ENCODE data around the gene APBA3. TPM values are rescaled to one million over a fixed set of nuclear protein-coding genes. Genes with fewer than 3 reads are reported as not detected.
"Not testable (repeated sequence)": the region's sequence is repeated elsewhere in the genome, so short reads cannot be mapped to it uniquely, and the experiment has no call there.

Gene APBA3
- total RNA-seq, 2 donors from 2014 or later: 20.0 to 35.6 TPM

DNA sequence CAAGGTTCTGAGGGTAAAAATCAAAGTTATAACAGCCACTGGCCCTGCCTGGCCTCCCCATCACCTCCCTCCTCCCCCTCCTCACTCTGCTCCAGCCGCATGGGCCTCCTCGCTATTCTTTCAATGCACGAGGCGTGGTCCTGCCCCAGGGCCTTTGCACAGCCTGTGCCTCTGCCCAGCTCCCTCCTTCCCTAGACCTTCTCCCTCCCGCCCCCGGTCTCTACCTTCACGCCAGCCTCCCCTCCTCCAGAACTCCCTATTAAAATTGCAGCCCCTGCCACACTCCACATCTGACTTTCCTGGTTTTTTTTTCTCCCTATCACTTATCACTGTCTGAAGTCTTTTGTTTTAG lies 7.2 kb upstream of the APBA3 start:
- 88 to 96% methylated on average over 7 of the region's 7 CpGs for WGBS, 2 donors
- DNase-seq: no peak
- TF ChIP-seq, protein P1, sequence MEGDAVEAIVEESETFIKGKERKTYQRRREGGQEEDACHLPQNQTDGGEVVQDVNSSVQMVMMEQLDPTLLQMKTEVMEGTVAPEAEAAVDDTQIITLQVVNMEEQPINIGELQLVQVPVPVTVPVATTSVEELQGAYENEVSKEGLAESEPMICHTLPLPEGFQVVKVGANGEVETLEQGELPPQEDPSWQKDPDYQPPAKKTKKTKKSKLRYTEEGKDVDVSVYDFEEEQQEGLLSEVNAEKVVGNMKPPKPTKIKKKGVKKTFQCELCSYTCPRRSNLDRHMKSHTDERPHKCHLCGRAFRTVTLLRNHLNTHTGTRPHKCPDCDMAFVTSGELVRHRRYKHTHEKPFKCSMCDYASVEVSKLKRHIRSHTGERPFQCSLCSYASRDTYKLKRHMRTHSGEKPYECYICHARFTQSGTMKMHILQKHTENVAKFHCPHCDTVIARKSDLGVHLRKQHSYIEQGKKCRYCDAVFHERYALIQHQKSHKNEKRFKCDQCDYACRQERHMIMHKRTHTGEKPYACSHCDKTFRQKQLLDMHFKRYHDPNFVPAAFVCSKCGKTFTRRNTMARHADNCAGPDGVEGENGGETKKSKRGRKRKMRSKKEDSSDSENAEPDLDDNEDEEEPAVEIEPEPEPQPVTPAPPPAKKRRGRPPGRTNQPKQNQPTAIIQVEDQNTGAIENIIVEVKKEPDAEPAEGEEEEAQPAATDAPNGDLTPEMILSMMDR (IDR thresholded peaks at IDR 0.05): no peak
- no peak for TF ChIP-seq POLR2A (IDR thresholded peaks at IDR 0.05)

DNA sequence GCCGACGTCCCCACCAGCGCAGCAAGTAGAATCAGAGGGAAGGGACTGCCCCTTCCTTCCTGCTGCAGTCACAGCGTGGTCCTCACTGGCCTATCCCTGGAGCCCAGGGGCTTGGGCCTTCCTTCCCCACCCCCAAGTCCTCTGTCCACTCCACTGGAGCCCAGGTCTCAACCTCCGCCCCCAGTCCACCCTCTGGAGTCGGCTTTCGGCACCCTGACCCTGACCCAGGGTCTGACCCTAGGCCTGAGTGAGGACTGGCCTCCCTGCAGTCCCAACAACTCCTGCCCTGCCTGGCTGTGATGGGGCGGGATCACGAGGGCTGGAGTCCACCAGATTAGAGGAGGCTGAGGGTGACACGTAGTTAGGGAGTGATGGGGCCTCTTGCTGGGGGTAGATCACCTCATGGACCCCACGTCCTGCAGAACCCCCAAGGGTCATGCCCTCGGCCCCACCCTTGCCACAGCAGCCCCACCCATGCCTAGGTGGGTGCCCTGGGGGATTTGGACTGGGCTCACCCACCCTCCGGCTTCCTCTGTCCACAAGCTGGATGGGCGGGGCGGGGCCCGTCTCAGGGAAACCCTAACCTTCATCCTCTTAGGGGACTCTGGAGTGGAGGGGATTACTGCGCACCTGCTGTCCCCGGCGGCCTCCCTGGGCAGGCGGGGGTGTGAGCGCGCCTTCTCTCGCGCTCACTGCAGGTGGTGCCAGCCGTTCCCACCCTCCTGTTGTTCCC lies 6.7 kb upstream of the APBA3 start:
- no peaks in the 10 kb centered on the region for H3K27me3 ChIP-seq
- H3K4me3 ChIP-seq: no peak overlapping the region
- ATAC-seq: no peak
- H3K36me3 ChIP-seq (replicated peaks in 1 of 2; ENCODE audit: insufficient read depth in 1 of 2, low read depth in 2 of 2): peaks cover 0 to 5% of the 10 kb centered on the region in 2 donors
- DNase-seq: no peak
- intact Hi-C loops (cut with DNase I): no loop called here
- TF ChIP-seq, protein P1 (IDR thresholded peaks at IDR 0.05): no peak
- TF ChIP-seq POLR2A (IDR thresholded peaks at IDR 0.05): no peak
- 86 to 91% methylated on average over 12 to 22 of the region's 25 CpGs for WGBS, 2 donors
- peaks cover 4% of the 10 kb centered on the region for H3K4me1 ChIP-seq
- no peaks in the 10 kb centered on the region for H3K9me3 ChIP-seq
- no peak overlapping the region for H3K27ac ChIP-seq

More for the DNA sequence above, 7.2 kb upstream of the APBA3 start:
- Histone ChIP-seq H3K27me3 (no peaks in the 10 kb centered on the region), H3K9me3 (no peaks in the 10 kb centered on the region), H3K4me3 (no peak overlapping the region), H3K27ac (no peak overlapping the region), H3K4me1 (no peaks in the 10 kb centered on the region), H3K36me3 (replicated peaks in 1 of 2; ENCODE audit: insufficient read depth in 1 of 2, low read depth in 2 of 2) (peaks cover 0 to 5% of the 10 kb centered on the region in 2 donors)
- no peak for ATAC-seq
- intact Hi-C loops (cut with DNase I): no loop called here

DNA sequence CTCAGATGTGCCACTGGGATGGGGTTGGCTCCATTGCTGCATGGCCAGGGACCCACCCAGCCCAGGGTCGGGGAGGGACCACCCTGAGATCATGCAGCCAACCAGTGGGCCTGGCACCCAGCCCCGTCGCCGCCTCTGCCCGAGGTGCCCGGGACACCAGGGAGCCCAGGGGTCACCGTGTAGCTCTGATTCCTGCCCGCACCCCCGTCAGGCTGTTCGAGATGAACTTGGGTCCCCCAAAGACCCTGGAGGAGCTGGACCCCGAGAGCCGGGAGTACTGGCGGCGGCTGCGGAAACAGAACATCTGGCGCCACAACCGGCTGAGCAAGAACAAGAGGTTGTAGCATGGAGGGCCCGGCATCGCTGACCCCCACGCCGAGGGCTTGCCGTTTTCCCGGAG lies 5.6 kb upstream of the APBA3 start:
- H3K36me3 ChIP-seq (replicated peaks in 1 of 2; ENCODE audit: insufficient read depth in 1 of 2, low read depth in 2 of 2): peaks cover 0 to 5% of the 10 kb centered on the region in 2 donors
- H3K4me3 ChIP-seq: no peak overlapping the region
- no peaks in the 10 kb centered on the region for H3K27me3 ChIP-seq
- DNase-seq: no peak
- H3K27ac ChIP-seq: no peak overlapping the region
- ATAC-seq: no peak
- intact Hi-C loops (cut with DNase I): no loop called here
- no peak for TF ChIP-seq POLR2A (IDR thresholded peaks at IDR 0.05)
- TF ChIP-seq, protein P1 (IDR thresholded peaks at IDR 0.05): no peak
- WGBS, 2 donors: 87 to 93% methylated on average over 5 to 23 of the region's 23 CpGs
- H3K4me1 ChIP-seq: peaks cover 7% of the 10 kb centered on the region
- no peaks in the 10 kb centered on the region for H3K9me3 ChIP-seq

DNA sequence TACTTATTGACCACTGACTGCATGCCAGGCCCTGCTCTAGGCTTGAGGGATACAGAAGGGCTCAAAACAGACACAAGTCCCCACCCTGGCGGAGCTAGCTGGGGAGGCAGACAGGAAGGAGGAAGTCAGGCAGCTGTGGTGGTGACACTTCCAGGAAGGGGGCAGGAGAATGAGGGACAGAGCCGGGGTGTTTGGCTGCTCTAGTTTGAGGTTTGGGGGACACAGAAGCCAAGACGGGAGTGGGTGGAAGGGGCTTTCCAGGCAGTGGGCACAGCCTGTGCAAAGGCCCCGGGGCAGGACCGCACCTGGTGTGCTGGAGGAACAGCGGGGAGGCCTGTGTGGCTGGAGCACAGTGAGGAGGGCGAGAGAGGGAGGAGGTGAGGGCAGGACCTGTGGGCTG lies 5.0 kb upstream of the APBA3 start:
- H3K36me3 ChIP-seq (replicated peaks in 1 of 2; ENCODE audit: insufficient read depth in 1 of 2, low read depth in 2 of 2): peaks cover 0 to 5% of the 10 kb centered on the region in 2 donors
- ATAC-seq (no peak), DNase-seq (no peak)
- TF ChIP-seq, protein P1 (IDR thresholded peaks at IDR 0.05): no peak
- no peak for TF ChIP-seq POLR2A (IDR thresholded peaks at IDR 0.05)
- no peaks in the 10 kb centered on the region for H3K9me3 ChIP-seq
- peaks cover 11% of the 10 kb centered on the region for H3K4me1 ChIP-seq
- no peaks in the 10 kb centered on the region for H3K27me3 ChIP-seq
- no peak overlapping the region for H3K4me3 ChIP-seq
- WGBS, 2 donors: 90 to 94% methylated on average over 7 of the region's 7 CpGs
- intact Hi-C loops (cut with DNase I): no loop called here
- no peak overlapping the region for H3K27ac ChIP-seq

DNA sequence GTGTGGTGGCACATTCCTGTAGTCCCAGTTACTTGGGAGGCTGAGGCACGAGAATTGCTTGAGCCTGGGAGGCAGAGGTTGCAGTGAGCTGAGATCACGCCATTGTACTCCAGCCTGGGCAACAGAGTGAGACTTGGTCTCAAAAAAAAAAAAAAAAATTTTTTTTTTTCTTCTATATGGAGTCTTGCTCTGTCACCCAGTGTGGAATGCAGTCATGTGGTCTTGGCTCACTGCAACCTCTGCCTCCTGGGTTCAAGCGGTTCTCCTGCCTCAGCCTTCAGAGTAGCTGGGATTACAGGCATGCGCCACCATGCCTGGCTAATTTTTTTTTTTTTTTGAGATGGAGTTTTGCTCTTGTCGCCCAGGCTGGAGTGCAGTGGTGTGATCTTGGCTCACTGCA lies 4.3 kb upstream of the APBA3 start:
- 99 to 100% methylated on average over 5 of the region's 5 CpGs for WGBS, 2 donors

More for the DNA sequence above, 4.3 kb upstream of the APBA3 start:
- H3K9me3 ChIP-seq; intact Hi-C loops (cut with DNase I); ATAC-seq; DNase-seq; H3K27me3 ChIP-seq; H3K36me3 ChIP-seq (replicated peaks in 1 of 2; ENCODE audit: insufficient read depth in 1 of 2, low read depth in 2 of 2); H3K27ac ChIP-seq; H3K4me3 ChIP-seq: not testable (repeated sequence)
- peaks cover 14% of the 10 kb centered on the region for H3K4me1 ChIP-seq
